HepG2 (cell line): Measurements from ENCODE around the gene EHD4. TPM values are rescaled to one million over a fixed set of nuclear protein-coding genes. Genes with fewer than 3 reads are reported as not detected.

ENCODE experiments used
- ATAC-seq: fragments of 200-7000 bp; cut with Tn5 transposase; 3 replicates; pipeline ENCODE4 v1.9.1; 2020; ENCODE audit warnings: mild to moderate bottlenecking, moderate library complexity
- BruUV-seq: library from RNA; stranded (reverse); fragments of 400-500 nt; replicated peaks from 2 replicates; lab custom pipeline; 2021; lab: Mats Ljungman, UMichigan
- CTCF ChIA-PET: fragments of 300-600 bp; formaldehyde crosslinking; extraction: SDS; loops from one replicate; lab custom pipeline; 2021; ENCODE audit warnings: low total read pairs, inconsistent platforms, low intra/inter-chr PET ratio; lab: Yijun Ruan, JAX
- POLR2A ChIA-PET: fragments of 350-600 bp; sonication (Branson Sonifier 250); formaldehyde crosslinking; loops from one replicate; lab custom pipeline; 2020; ENCODE audit warnings: antibody characterized with exemption, inconsistent platforms; lab: Yijun Ruan, JAX
- DNase-seq: peaks from one replicate; pipeline ENCODE4 v3.0.0-alpha.2; 2015; ENCODE audit warnings: low spot score
- FAIRE-seq: peaks from 3 replicates; lab custom pipeline; 2011; peaks lifted over from hg19 to GRCh38; lab: Jason Lieb, UNC
- H2AFZ ChIP-seq: one replicate; pipeline ENCODE4 v1.6.1; 2011; ENCODE audit warnings: low read length, inconsistent platforms
- H3K27ac ChIP-seq: fragments of 300-600 bp; 3 replicates; pipeline ENCODE4 v1.8.0; 2011; ENCODE audit warnings: mixed run types, mild to moderate bottlenecking, mixed read lengths, low read length, inconsistent platforms; ENCODE audit not compliant: insufficient read depth; ENCODE audit errors: extremely low read length
- H3K27me3 ChIP-seq, 2 experiments: fragments of 200-600 bp in 1 of 2; 2 replicates in 1 of 2; 3 replicates in 1 of 2; pipeline versions ENCODE4 v1.6.0 to v1.8.0; 2011; ENCODE audit warnings: low read length in 2 of 2, mild to moderate bottlenecking in 2 of 2, moderate library complexity in 2 of 2, inconsistent platforms in 1 of 2; ENCODE audit not compliant: insufficient read depth in 2 of 2, control insufficient read depth in 1 of 2
- H3K36me3 ChIP-seq, 2 experiments: fragments of 200-600 bp in 1 of 2; replicated peaks in 1 of 2; 2 replicates in 1 of 2; 3 replicates in 1 of 2; pipeline versions ENCODE4 v1.5.1 to v1.8.0; 2011; ENCODE audit warnings: low read length in 2 of 2, inconsistent platforms in 1 of 2; ENCODE audit not compliant: insufficient read depth in 2 of 2, control insufficient read depth in 1 of 2
- H3K4me1 ChIP-seq: 2 replicates; pipeline ENCODE4 v1.5.1; 2012; ENCODE audit warnings: low read length, inconsistent platforms; ENCODE audit not compliant: insufficient read depth
- H3K4me2 ChIP-seq: 2 replicates; pipeline ENCODE4 v1.6.0; 2011; ENCODE audit warnings: low read depth, low read length, inconsistent platforms
- H3K4me3 ChIP-seq, 3 experiments: fragments of 200-600 bp in 1 of 3; sonication (generic), shearing (Covaris generic) in 1 of 3; replicated peaks in 1 of 3; 2 replicates each; pipeline ENCODE4 v1.5.1; 2011 to 2016; ENCODE audit warnings: low read length in 3 of 3, inconsistent platforms in 2 of 3, low read depth in 2 of 3, mild to moderate bottlenecking in 2 of 3, control low read depth in 1 of 3, mixed read lengths in 1 of 3; ENCODE audit not compliant: insufficient read depth in 1 of 3
- H3K79me2 ChIP-seq: one replicate; pipeline ENCODE4 v1.6.1; 2011; ENCODE audit warnings: low read length, inconsistent platforms; ENCODE audit not compliant: insufficient read depth
- H3K9ac ChIP-seq: 2 replicates; pipeline ENCODE4 v1.6.0; 2011; ENCODE audit warnings: mild to moderate bottlenecking, low read depth, low read length, inconsistent platforms; ENCODE audit not compliant: insufficient read depth
- H3K9me3 ChIP-seq: 2 replicates; pipeline ENCODE4 v1.5.1; 2012; ENCODE audit warnings: mild to moderate bottlenecking, low read length
- H4K20me1 ChIP-seq: 2 replicates; pipeline ENCODE4 v1.6.0; 2011; ENCODE audit warnings: inconsistent platforms, mild to moderate bottlenecking, low read length, moderate library complexity; ENCODE audit not compliant: insufficient read depth
- AHR ChIP-seq: IDR thresholded peaks from 2 replicates; pipeline ENCODE4 v1.6.1; 2018; ENCODE audit warnings: missing genetic modification reagents, missing compliant biosample characterization
- ATF4 ChIP-seq, 2 experiments: fragments of 450-650 bp in 1 of 2; sonication (generic) in 1 of 2; formaldehyde crosslinking; IDR thresholded peaks; 2 replicates each; pipeline versions ENCODE4 v1.5.0 to v1.8.0; 2020 to 2022; ENCODE audit warnings: mild to moderate bottlenecking in 1 of 2, missing genetic modification reagents in 1 of 2
- ISL2 ChIP-seq: sonication (generic); formaldehyde crosslinking; IDR thresholded peaks from 2 replicates; pipeline ENCODE4 v1.5.0; 2020; ENCODE audit warnings: missing genetic modification reagents
- KLF15 ChIP-seq: sonication (generic); formaldehyde crosslinking; IDR thresholded peaks from 2 replicates; pipeline ENCODE4 v1.8.1; 2023; ENCODE audit warnings: borderline replicate concordance, mild to moderate bottlenecking, inconsistent platforms, missing genetic modification reagents, mixed read lengths
- MTA3 ChIP-seq: sonication (generic); formaldehyde crosslinking; IDR thresholded peaks from 2 replicates; pipeline ENCODE4 v1.4.0; 2020; ENCODE audit warnings: missing genetic modification reagents
- MYC ChIP-seq: sonication (generic); formaldehyde crosslinking; IDR thresholded peaks from 2 replicates; pipeline ENCODE4 v1.9.0; 2021; ENCODE audit warnings: missing genetic modification reagents, borderline replicate concordance
- RFXANK ChIP-seq: IDR thresholded peaks from 2 replicates; pipeline ENCODE4 v1.6.1; 2016
- SKI ChIP-seq: fragments of 450-650 bp; IDR thresholded peaks from one replicate; pipeline ENCODE4 v1.6.1; 2018; ENCODE audit warnings: mild to moderate bottlenecking; ENCODE audit not compliant: partially characterized antibody
- SRSF9 ChIP-seq: fragments of 200-400 bp; formaldehyde crosslinking; IDR thresholded peaks from 2 replicates; pipeline ENCODE4 v1.6.1; 2018; ENCODE audit warnings: borderline replicate concordance, mild to moderate bottlenecking, low read depth, low read length; ENCODE audit not compliant: insufficient read depth, poor library complexity, severe bottlenecking
- STAG1 ChIP-seq: sonication (generic); formaldehyde crosslinking; IDR thresholded peaks from 2 replicates; pipeline ENCODE4 v1.4.0; 2020; ENCODE audit warnings: missing genetic modification reagents
- SYNCRIP ChIP-seq: fragments of 200-400 bp; formaldehyde crosslinking; IDR thresholded peaks from 2 replicates; pipeline ENCODE4 v1.6.1; 2018; ENCODE audit warnings: mild to moderate bottlenecking, low read depth, low read length; ENCODE audit not compliant: insufficient read depth
- TAF1 ChIP-seq: sonication (generic); formaldehyde crosslinking; IDR thresholded peaks from 2 replicates; pipeline ENCODE4 v1.4.0; 2020; ENCODE audit warnings: missing genetic modification reagents
- ZNF264 ChIP-seq: sonication (generic); formaldehyde crosslinking; IDR thresholded peaks from 2 replicates; pipeline ENCODE4 v1.4.0; 2020; ENCODE audit warnings: missing genetic modification reagents
- ZNF432 ChIP-seq: sonication (generic); formaldehyde crosslinking; IDR thresholded peaks from 2 replicates; pipeline ENCODE4 v1.5.0; 2020; ENCODE audit warnings: missing genetic modification reagents, mild to moderate bottlenecking, borderline replicate concordance
- ZNF513 ChIP-seq: sonication (generic); formaldehyde crosslinking; conservative IDR thresholded peaks from 2 replicates; pipeline ENCODE4 v1.5.0; 2020; ENCODE audit warnings: missing genetic modification reagents
- ZNF644 ChIP-seq: IDR thresholded peaks from 2 replicates; pipeline ENCODE4 v1.6.1; 2016; ENCODE audit warnings: low read depth
- ZNF768 ChIP-seq: sonication (generic); formaldehyde crosslinking; IDR thresholded peaks from 2 replicates; pipeline ENCODE4 v1.4.0; 2020; ENCODE audit warnings: missing genetic modification reagents
- ZNF788 ChIP-seq: sonication (generic); formaldehyde crosslinking; IDR thresholded peaks from 2 replicates; pipeline ENCODE4 v1.5.0; 2020; ENCODE audit warnings: mild to moderate bottlenecking, missing genetic modification reagents, borderline replicate concordance
- WGBS: methylation state at CpG from one replicate; pipeline ENCODE4 v1.1.6; 2017; ENCODE audit warnings: low lambda C conversion rate; 5-methylcytosine and 5-hydroxymethylcytosine counted together
- in situ Hi-C: cut with HindIII; loops from 2 replicates; pipeline ENCODE4 v1.10.0; 2017; ENCODE audit warnings: low pct_unique_long_range_greater_than_20kb; ENCODE audit not compliant: extremely low pct_ligation_motif_present
- intact Hi-C: fragments of 100-400 bp; cut with micrococcal nuclease; formaldehyde crosslinking; loops from one replicate; pipeline ENCODE4 v1.10.0; 2022; ENCODE audit not compliant: unreplicated experiment
- polyA plus RNA-seq, 8 experiments: library from polyadenylated mRNA; depleted of rRNA in 3 of 8; stranded (reverse) in 7 of 8; unstranded in 1 of 8; fragments of >200 nt; fragmentation: Illumina TruSeq in 4 of 8; extraction: Trizol in 4 of 8; gene quantifications; 2 replicates each; pipeline versions ENCODE4 v1.2.1 to v1.2.3, GENCODE V29; 2011 to 2016; ENCODE audit warnings: low read depth in 4 of 8, missing spikeins in 1 of 8, mixed read lengths in 1 of 8; ENCODE audit not compliant: insufficient read depth in 1 of 8
- total RNA-seq, 5 experiments: library from RNA; depleted of rRNA; stranded (reverse); fragments of >200 nt; fragmentation: Illumina TruSeq; extraction: Trizol; gene quantifications; 2 replicates each; pipeline ENCODE4 v1.2.3, GENCODE V29; 2016; ENCODE audit warnings: low read depth in 1 of 5

Gene EHD4
- total and polyA plus RNA-seq, 2 of the 13 experiments (the other 11 are each of a cell fraction or from before 2014, with no cell fraction given): 3.1 to 4.8 TPM

GRCh38 chr15:41943543-41944312 lies 28.6 kb downstream of the EHD4 start:
- DNase-seq (no peak), FAIRE-seq (no peak), ATAC-seq (no peak)
- TF ChIP-seq MYC (peak; percentile 12; the same call in 1 of the 2 replicates), ZNF644 (CRISPR knock-in tag) (no peak), KLF15 (CRISPR knock-in tag) (no peak), ISL2 (CRISPR knock-in tag) (no peak), SYNCRIP (no peak), SKI (no peak)
- no peaks in the 10 kb centered on the region for H3K9me3 ChIP-seq
- no peak overlapping the region for H3K27ac ChIP-seq
- peak overlapping the region; percentile 8; the same call in 1 of the 2 replicates for H3K4me2 ChIP-seq
- no peak overlapping the region for H2AFZ ChIP-seq
- H3K79me2 ChIP-seq: no peaks in the 10 kb centered on the region
- CTCF ChIA-PET: no interaction called here
- no TSS peak for BruUV-seq
- POLR2A ChIA-PET: interaction anchor here (0.8 to 1.0 kb wide), 2 partner anchors 17 to 29 kb away, joined by 4 read pairs; partner anchors contain the start of gene EHD4
- intact Hi-C loops (no loop called here), in situ Hi-C loops (no loop called here)
- peaks cover 2 to 6% of the 10 kb centered on the region in 2 experiments; a peak in 2 of 5 replicates for H3K36me3 ChIP-seq
- H3K9ac ChIP-seq: no peak overlapping the region
- 96% methylated on average over 5 of the region's 6 CpGs for WGBS
- H4K20me1 ChIP-seq: no peaks in the 10 kb centered on the region
- H3K4me1 ChIP-seq: peaks cover 16% of the 10 kb centered on the region
- H3K4me3 ChIP-seq: no peak overlapping the region
- H3K27me3 ChIP-seq: no peaks in the 10 kb centered on the region

- Histone ChIP-seq H3K36me3 (peaks cover 2 to 6% of the 10 kb centered on the region in 2 experiments; a peak in 2 of 5 replicates), H3K4me1 (peaks cover 16% of the 10 kb centered on the region), H3K9me3 (no peaks in the 10 kb centered on the region), H4K20me1 (no peaks in the 10 kb centered on the region), H3K27ac (no peak overlapping the region), H3K4me2 (no peak overlapping the region), H3K4me3 (no peak overlapping the region), H2AFZ (no peak overlapping the region), H3K79me2 (no peaks in the 10 kb centered on the region), H3K27me3 (no peaks in the 10 kb centered on the region), H3K9ac (no peak overlapping the region)
- DNase-seq (no peak), FAIRE-seq (no peak), ATAC-seq (no peak)
- in situ Hi-C loops (no loop called here), intact Hi-C loops (no loop called here)
- ChIA-PET POLR2A (no interaction called here), CTCF (no interaction called here)
- no TSS peak for BruUV-seq
- 93% methylated on average over 7 of the region's 7 CpGs for WGBS
- TF ChIP-seq AHR (CRISPR knock-in tag) (no peak), ZNF264 (CRISPR knock-in tag) (no peak), ZNF513 (CRISPR knock-in tag) (no peak), TAF1 (CRISPR knock-in tag) (no peak), ZNF432 (no peak), STAG1 (no peak), ZNF788 (CRISPR knock-in tag) (no peak), ZNF768 (CRISPR knock-in tag) (no peak), RFXANK (no peak), MTA3 (CRISPR knock-in tag) (no peak), SRSF9 (no peak), ATF4 (CRISPR knock-in tag; IDR thresholded peaks at IDR 0.05) (no peak)
Observed at GRCh38 chr15:41942886-41943285, 29.5 kb downstream of the EHD4 start.
